Type B pancreatic cell (in vitro differentiated cells): ENCODE measurements around the gene C4orf51. TPM values are rescaled to one million over a fixed set of nuclear protein-coding genes. Genes with fewer than 3 reads are reported as not detected.

Experiments
- DNase-seq: peaks from one replicate; pipeline ENCODE4 v3.0.0; 2021; ENCODE audit warnings: mixed read lengths; ENCODE audit not compliant: unreplicated experiment; ENCODE audit errors: extremely low spot score
- H3K27ac Mint-ChIP-seq: 2 replicates; pipeline ENCODE4 v1.8.0; 2021; ENCODE audit warnings: mild to moderate bottlenecking, mixed read lengths
- H3K27me3 Mint-ChIP-seq: 2 replicates; pipeline ENCODE4 v1.8.0; 2021; ENCODE audit warnings: mixed read lengths
- H3K36me3 Mint-ChIP-seq: 2 replicates; pipeline ENCODE4 v1.8.0; 2021; ENCODE audit warnings: mixed read lengths
- H3K4me1 Mint-ChIP-seq: one replicate; pipeline ENCODE4 v1.8.0; 2021; ENCODE audit warnings: mixed read lengths; ENCODE audit not compliant: unreplicated experiment
- H3K4me3 Mint-ChIP-seq: 2 replicates; pipeline ENCODE4 v1.8.0; 2021; ENCODE audit warnings: mild to moderate bottlenecking, mixed read lengths
- H3K9me3 Mint-ChIP-seq: 2 replicates; pipeline ENCODE4 v1.8.0; 2021; ENCODE audit warnings: mixed read lengths
- total RNA-seq: library from RNA; stranded (reverse); gene quantifications from 2 replicates; pipeline ENCODE4 v1.2.1, GENCODE V29; 2021; ENCODE audit warnings: low replicate concordance
- TF ChIP-seq, protein P1 (sequence below): fragments of 200-600 bp; sonication (generic); conservative IDR thresholded peaks from 2 replicates; pipeline ENCODE4 v1.5.0; 2021; ENCODE audit warnings: antibody characterized with exemption, mild to moderate bottlenecking

Gene C4orf51
- total RNA-seq, 1 donor from 2014 or later = not detected

DNA sequence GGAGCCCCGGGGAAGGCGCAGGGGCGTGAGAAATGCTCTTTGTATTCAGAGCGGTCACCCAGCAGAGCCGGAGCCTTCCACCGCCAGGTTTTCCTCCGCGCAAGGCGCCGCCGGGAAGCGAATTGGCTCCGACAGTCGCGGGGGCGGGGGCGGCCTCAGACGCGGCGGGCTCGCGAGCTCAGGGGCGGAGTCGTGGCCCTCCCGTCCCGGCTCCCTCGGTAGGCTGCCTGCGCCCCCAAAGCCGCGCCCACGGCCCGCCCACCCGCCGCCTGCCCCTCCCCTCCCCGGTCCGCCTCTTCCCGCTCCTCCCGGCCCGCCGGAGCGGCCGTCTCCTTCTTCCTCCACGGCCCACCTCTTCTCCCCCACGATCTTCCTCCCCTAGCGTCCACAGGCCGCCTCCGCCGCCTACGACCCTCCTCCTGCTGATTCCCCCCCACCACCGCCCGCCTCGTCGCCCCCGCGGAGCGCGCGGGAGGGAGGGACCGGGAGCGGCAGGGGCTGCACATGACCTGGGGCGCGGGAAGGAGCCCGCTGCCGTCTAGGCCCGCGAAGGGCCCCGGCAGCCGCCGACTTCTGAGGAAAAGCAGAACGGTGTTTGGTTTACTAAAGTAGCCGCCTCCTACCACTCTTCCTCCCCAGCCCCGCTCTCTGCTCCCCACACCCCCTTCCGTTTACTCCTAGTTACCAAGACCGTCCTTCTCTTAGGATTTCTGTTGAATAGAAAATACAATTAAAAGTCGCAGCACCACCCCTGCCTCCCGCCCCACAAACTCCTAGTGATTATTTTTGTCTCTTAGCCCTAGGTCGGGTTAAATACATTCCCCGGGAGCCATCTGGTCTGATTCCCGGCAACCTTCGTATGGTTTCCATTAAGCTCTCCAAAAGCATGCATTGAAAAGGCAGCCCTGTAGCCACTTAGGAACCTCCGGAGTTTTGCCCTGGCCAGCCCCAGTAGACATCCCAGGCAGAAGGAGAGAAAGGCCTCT, 53.2 kb downstream of the C4orf51 start:
- TF ChIP-seq, protein P1, sequence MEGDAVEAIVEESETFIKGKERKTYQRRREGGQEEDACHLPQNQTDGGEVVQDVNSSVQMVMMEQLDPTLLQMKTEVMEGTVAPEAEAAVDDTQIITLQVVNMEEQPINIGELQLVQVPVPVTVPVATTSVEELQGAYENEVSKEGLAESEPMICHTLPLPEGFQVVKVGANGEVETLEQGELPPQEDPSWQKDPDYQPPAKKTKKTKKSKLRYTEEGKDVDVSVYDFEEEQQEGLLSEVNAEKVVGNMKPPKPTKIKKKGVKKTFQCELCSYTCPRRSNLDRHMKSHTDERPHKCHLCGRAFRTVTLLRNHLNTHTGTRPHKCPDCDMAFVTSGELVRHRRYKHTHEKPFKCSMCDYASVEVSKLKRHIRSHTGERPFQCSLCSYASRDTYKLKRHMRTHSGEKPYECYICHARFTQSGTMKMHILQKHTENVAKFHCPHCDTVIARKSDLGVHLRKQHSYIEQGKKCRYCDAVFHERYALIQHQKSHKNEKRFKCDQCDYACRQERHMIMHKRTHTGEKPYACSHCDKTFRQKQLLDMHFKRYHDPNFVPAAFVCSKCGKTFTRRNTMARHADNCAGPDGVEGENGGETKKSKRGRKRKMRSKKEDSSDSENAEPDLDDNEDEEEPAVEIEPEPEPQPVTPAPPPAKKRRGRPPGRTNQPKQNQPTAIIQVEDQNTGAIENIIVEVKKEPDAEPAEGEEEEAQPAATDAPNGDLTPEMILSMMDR = peak; percentile 40
- Mint-ChIP-seq H3K36me3 (no peaks in the 10 kb centered on the region), H3K9me3 (peaks cover 4% of the 10 kb centered on the region), H3K4me1 (peaks cover 37% of the 10 kb centered on the region), H3K27ac (peak overlapping the region; percentile 98), H3K4me3 (peak overlapping the region; percentile 87), H3K27me3 (no peaks in the 10 kb centered on the region)
- DNase-seq = peak; percentile 94

DNA sequence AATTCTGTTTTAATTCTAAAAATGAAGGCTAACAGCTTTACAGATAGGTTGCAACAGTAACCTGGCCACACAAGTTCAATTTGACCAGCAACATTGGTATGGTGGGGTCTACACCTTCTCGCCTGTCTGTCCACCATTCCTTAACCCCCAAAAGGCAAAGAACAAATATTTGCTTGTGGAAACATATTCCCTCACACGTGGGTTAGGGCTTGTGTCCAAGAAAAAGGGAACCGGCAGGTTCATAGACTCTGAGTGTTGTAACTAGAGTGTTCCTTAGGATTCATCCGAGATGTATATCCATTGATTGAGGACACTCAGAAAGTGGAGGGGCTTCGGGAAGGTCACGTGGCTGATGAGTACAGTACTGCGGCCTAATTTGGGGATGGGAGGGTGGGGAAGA, 54.1 kb downstream of the C4orf51 start:
- peaks cover 37% of the 10 kb centered on the region for H3K4me1 Mint-ChIP-seq
- H3K27ac Mint-ChIP-seq = peak overlapping the region; percentile 98
- H3K4me3 Mint-ChIP-seq = peak overlapping the region; percentile 87
- no peaks in the 10 kb centered on the region for H3K27me3 Mint-ChIP-seq
- DNase-seq = no peak
- peaks cover 4% of the 10 kb centered on the region for H3K9me3 Mint-ChIP-seq
- H3K36me3 Mint-ChIP-seq = no peaks in the 10 kb centered on the region
- TF ChIP-seq, protein P1 = no peak

DNA sequence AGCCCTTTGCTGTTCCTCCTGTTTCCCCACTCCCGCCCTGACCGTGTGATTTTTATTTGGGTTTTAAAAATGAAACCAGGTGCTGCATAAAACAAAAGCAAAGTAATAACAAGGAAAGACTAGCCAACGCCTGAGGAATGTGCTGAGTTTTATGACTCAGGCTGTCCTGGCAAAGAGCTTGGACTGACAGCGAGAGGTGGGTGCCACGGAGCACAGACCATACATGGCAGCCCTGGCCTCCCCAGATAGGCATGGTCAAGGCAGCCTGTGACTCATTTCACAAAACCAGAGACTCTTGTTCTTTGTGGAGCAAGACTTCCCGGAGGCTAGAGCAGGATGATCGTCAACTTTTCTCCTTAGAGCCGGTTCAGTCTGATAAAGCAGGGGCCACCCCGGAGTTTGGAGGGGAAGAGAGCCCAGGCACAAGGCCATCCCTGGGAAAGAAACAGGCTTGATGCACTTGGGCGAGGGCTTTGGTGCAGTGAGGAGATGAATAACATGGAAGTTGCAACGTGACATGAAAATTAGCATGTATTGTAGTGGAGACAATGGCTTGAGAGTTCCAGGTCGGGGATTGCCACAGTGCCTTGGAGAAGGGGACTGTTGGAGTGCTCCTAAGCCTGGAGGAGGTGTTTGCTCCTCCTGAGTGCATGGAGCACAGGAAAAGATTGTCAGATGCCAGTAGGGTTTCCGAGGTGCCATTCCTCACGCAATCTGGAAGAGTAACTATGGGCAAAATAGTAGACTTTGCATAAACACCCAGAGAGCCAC, 54.8 kb downstream of the C4orf51 start:
- Mint-ChIP-seq H3K4me1 (peaks cover 37% of the 10 kb centered on the region), H3K4me3 (peak overlapping the region; percentile 87), H3K27ac (peak overlapping the region; percentile 98), H3K9me3 (peaks cover under 1% of the 10 kb centered on the region), H3K27me3 (no peaks in the 10 kb centered on the region), H3K36me3 (no peaks in the 10 kb centered on the region)
- no peak for DNase-seq
- TF ChIP-seq, protein P1 = no peak

DNA sequence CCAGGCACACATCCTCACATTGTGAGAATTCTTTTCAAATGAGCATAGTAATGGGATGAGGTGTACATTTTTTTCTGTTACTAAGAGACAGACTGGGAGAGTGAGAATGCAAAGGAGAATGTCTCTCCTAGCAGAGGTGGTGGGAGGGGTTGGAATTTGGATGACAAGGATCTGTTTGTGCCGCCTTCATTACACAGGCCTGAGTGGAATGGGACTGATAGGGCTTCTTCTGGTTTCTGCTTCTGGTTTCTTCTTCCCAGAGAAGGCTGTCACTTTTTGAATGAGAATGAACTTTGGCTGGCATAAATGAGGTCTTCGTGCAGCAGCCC, 55.4 kb downstream of the C4orf51 start:
- no peaks in the 10 kb centered on the region for H3K36me3 Mint-ChIP-seq
- H3K27ac Mint-ChIP-seq = peak overlapping the region; percentile 98
- peak overlapping the region; percentile 87 for H3K4me3 Mint-ChIP-seq
- H3K9me3 Mint-ChIP-seq = no peaks in the 10 kb centered on the region
- H3K27me3 Mint-ChIP-seq = no peaks in the 10 kb centered on the region
- no peak for DNase-seq
- TF ChIP-seq, protein P1 = no peak
- H3K4me1 Mint-ChIP-seq = peaks cover 38% of the 10 kb centered on the region

DNA sequence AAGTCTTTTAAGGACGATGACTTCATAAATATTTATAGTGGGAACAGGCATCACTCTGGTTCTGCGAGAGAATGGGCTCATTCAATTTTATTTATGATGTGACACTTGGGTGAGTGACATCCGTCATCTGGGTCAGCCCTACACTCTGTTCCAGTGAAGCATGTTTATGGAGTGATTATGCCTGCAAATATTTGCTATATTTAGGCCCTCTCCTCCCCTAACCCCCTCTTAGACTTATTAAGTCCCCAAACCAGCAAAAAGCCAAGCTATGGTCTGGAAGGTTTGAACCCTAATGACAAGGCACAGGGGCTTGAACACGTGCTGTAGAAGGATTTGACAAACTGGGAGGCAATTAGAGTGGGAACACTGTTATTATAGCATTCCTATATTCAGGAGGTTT, 55.9 kb downstream of the C4orf51 start:
- DNase-seq = no peak
- H3K27me3 Mint-ChIP-seq = no peaks in the 10 kb centered on the region
- TF ChIP-seq, protein P1 = no peak
- H3K4me1 Mint-ChIP-seq = peaks cover 40% of the 10 kb centered on the region
- peak overlapping the region; percentile 98 for H3K27ac Mint-ChIP-seq
- no peaks in the 10 kb centered on the region for H3K36me3 Mint-ChIP-seq
- H3K9me3 Mint-ChIP-seq = no peaks in the 10 kb centered on the region
- H3K4me3 Mint-ChIP-seq = no peak overlapping the region
